Trophoblast cell (in vitro differentiated cells and primary cell): ENCODE data around the gene TRIM29.
"Not testable (repeated sequence)": the region's sequence is repeated elsewhere in the genome, so short reads cannot be mapped to it uniquely, and the experiment has no call there.

Experiments
- DNase-seq, 2 donors: peaks; one replicate each; pipeline ENCODE4 v3.0.0-alpha.2; 2016
- H2AFZ ChIP-seq: 2 replicates; pipeline ENCODE4 v1.6.1; 2013; ENCODE audit warnings: low read length, moderate library complexity, mild to moderate bottlenecking; ENCODE audit not compliant: insufficient read depth, poor library complexity
- H2AK5ac ChIP-seq: 2 replicates; pipeline ENCODE4 v1.6.1; 2013; ENCODE audit warnings: mild to moderate bottlenecking, low read length
- H2BK120ac ChIP-seq: 2 replicates; pipeline ENCODE4 v1.6.1; 2013; ENCODE audit warnings: low read length, mild to moderate bottlenecking, moderate library complexity; ENCODE audit not compliant: insufficient read depth, poor library complexity
- H2BK12ac ChIP-seq: 2 replicates; pipeline ENCODE4 v1.6.1; 2013; ENCODE audit warnings: mild to moderate bottlenecking, low read length, moderate library complexity
- H2BK5ac ChIP-seq: 2 replicates; pipeline ENCODE4 v1.6.1; 2013; ENCODE audit warnings: low read length, low read depth, moderate library complexity, mild to moderate bottlenecking; ENCODE audit not compliant: poor library complexity
- H3K14ac ChIP-seq: 2 replicates; pipeline ENCODE4 v1.6.1; 2013; ENCODE audit warnings: mild to moderate bottlenecking, low read length
- H3K18ac ChIP-seq: 2 replicates; pipeline ENCODE4 v1.6.1; 2013; ENCODE audit warnings: mild to moderate bottlenecking, low read length
- H3K23ac ChIP-seq: 2 replicates; pipeline ENCODE4 v1.6.1; 2013; ENCODE audit warnings: low read length
- H3K27ac ChIP-seq: 2 replicates; pipeline ENCODE4 v1.5.1; 2013; ENCODE audit warnings: low read depth, mild to moderate bottlenecking, inconsistent platforms, low read length, moderate library complexity
- H3K27me3 ChIP-seq: 2 replicates; pipeline ENCODE4 v1.6.1; 2013; ENCODE audit warnings: inconsistent platforms, mild to moderate bottlenecking, low read length, moderate library complexity; ENCODE audit not compliant: insufficient read depth
- H3K36me3 ChIP-seq, 2 experiments: 1 replicate in 1 of 2; 2 replicates in 1 of 2; pipeline ENCODE4 v1.6.1; 2013; ENCODE audit warnings: low read length in 2 of 2, mild to moderate bottlenecking in 2 of 2, moderate library complexity in 1 of 2; ENCODE audit not compliant: insufficient read depth in 2 of 2, control insufficient read depth in 1 of 2
- H3K4ac ChIP-seq: 2 replicates; pipeline ENCODE4 v1.6.1; 2013; ENCODE audit warnings: low read depth, mild to moderate bottlenecking, low read length, moderate library complexity
- H3K4me1 ChIP-seq, 2 experiments: 1 replicate in 1 of 2; 2 replicates in 1 of 2; pipeline ENCODE4 v1.6.1; 2013; ENCODE audit warnings: low read length in 2 of 2, mild to moderate bottlenecking in 2 of 2, moderate library complexity in 1 of 2; ENCODE audit not compliant: insufficient read depth in 2 of 2, control insufficient read depth in 1 of 2
- H3K4me2 ChIP-seq: 2 replicates; pipeline ENCODE4 v1.6.1; 2013; ENCODE audit warnings: inconsistent platforms, mild to moderate bottlenecking, low read length, moderate library complexity
- H3K4me3 ChIP-seq: 2 replicates; pipeline ENCODE4 v1.5.1; 2013; ENCODE audit warnings: mild to moderate bottlenecking, low read depth, low read length, inconsistent platforms
- H3K79me1 ChIP-seq: one replicate; pipeline ENCODE4 v1.6.1; 2013; ENCODE audit warnings: low read length
- H3K79me2 ChIP-seq: 2 replicates; pipeline ENCODE4 v1.6.1; 2013; ENCODE audit warnings: low read length, mild to moderate bottlenecking; ENCODE audit not compliant: control insufficient read depth, insufficient read depth, poor library complexity
- H3K9ac ChIP-seq: 2 replicates; pipeline ENCODE4 v1.6.1; 2013; ENCODE audit warnings: mild to moderate bottlenecking, low read length
- H3K9me3 ChIP-seq: 2 replicates; pipeline ENCODE4 v1.6.1; 2013; ENCODE audit warnings: low read depth, mild to moderate bottlenecking, control low read depth, inconsistent platforms, low read length; ENCODE audit not compliant: insufficient read depth
- H4K12ac ChIP-seq: 2 replicates; pipeline ENCODE4 v1.6.1; 2013; ENCODE audit warnings: low read depth, mild to moderate bottlenecking, low read length, moderate library complexity
- H4K8ac ChIP-seq: 2 replicates; pipeline ENCODE4 v1.6.1; 2013; ENCODE audit warnings: low read depth, mild to moderate bottlenecking, low read length, moderate library complexity
- H4K91ac ChIP-seq: one replicate; pipeline ENCODE4 v1.6.1; 2013; ENCODE audit warnings: low read depth, mild to moderate bottlenecking, low read length, moderate library complexity
- WGBS: extraction: QIAGEN DNeasy Blood & Tissue Kit; methylation state at CpG from one replicate; pipeline ENCODE4 v1.1.7; 2013; ENCODE audit warnings: missing lambda C conversion rate; ENCODE audit not compliant: insufficient read length, insufficient coverage; ENCODE audit errors: extremely low coverage; 5-methylcytosine and 5-hydroxymethylcytosine counted together

Gene TRIM29

DNA sequence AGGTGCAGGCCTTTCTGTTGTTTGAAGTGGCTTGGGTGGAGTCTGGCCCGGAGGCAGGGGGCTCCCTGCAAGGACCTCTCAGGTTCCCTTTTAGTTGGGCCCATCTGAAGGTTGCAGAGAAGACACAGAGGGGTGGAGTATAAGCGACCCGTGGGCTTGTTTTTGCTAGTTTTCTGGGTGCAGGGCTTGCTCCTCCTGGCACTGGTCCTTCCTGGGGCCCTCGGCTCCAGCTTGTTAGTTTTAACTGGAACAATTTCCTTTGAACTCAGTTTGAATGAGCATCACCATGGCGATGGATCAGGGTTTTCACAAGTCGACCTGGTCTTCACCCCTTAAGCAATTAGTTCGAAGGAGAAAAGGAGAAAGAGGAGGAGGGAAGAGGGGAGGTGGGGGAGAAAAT lies 44.5 kb upstream of the TRIM29 start:
- WGBS: no CpG with 5 or more reads among the region's 7 CpGs
- Histone ChIP-seq H2BK120ac (no peak overlapping the region), H2BK12ac (no peak overlapping the region), H3K9ac (no peak overlapping the region), H4K12ac (no peak overlapping the region), H3K79me2 (no peaks in the 10 kb centered on the region), H2BK5ac (no peak overlapping the region), H3K79me1 (no peaks in the 10 kb centered on the region), H3K9me3 (no peaks in the 10 kb centered on the region), H3K27ac (no peak overlapping the region), H4K91ac (no peak overlapping the region), H2AFZ (no peak overlapping the region), H3K14ac (no peak overlapping the region), H3K18ac (no peak overlapping the region), H3K27me3 (no peaks in the 10 kb centered on the region), H2AK5ac (no peak overlapping the region), H3K23ac (no peak overlapping the region), H3K4ac (no peak overlapping the region), H4K8ac (no peak overlapping the region), H3K4me1 (peaks cover 5 to 9% of the 10 kb centered on the region in 2 experiments), H3K4me2 (no peak overlapping the region), H3K36me3 (no peaks in the 10 kb centered on the region), H3K4me3 (no peak overlapping the region)
- no peak for DNase-seq

DNA sequence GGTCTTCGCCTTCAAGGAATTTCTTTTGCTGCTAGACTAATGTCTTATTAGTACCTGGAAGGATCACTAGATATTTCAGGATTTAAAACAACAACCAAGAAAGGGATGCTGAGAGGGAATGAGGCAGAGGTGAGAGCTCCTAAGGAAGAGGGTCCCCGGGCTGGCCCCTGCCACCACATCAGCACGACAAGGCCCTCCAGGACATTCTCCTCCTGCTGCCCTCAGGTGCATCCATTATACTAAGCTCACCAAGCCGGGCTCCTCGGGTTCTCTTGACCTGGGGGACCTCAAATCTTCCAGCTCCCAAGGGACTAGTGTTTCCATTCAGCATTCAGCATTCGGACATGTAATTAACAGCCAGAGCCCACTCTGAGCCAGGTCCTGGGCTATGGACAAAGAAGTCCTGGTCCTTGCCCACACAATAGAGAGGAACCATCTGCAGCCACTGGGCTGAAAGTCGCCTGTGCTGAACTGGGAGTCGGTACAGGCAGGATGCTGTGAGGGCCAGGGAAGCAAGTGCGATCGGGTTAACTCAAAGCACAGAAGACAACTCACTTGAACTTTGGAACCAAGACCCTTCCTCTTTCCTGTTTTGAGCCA lies 43.6 kb upstream of the TRIM29 start:
- H2BK12ac ChIP-seq: no peak overlapping the region
- H3K18ac ChIP-seq: no peak overlapping the region
- no peak overlapping the region for H2BK120ac ChIP-seq
- no peak overlapping the region for H2BK5ac ChIP-seq
- H4K8ac ChIP-seq: no peak overlapping the region
- H3K36me3 ChIP-seq: no peaks in the 10 kb centered on the region
- H4K91ac ChIP-seq: no peak overlapping the region
- H3K4me1 ChIP-seq: peaks cover 5 to 9% of the 10 kb centered on the region in 2 experiments
- no peaks in the 10 kb centered on the region for H3K9me3 ChIP-seq
- no peak overlapping the region for H2AK5ac ChIP-seq
- WGBS: no CpG with 5 or more reads among the region's 10 CpGs
- H3K9ac ChIP-seq: no peak overlapping the region
- no peaks in the 10 kb centered on the region for H3K79me2 ChIP-seq
- H3K23ac ChIP-seq: no peak overlapping the region
- no peak overlapping the region for H2AFZ ChIP-seq
- H3K27me3 ChIP-seq: no peaks in the 10 kb centered on the region
- no peak overlapping the region for H4K12ac ChIP-seq
- DNase-seq: no peak
- no peak overlapping the region for H3K4ac ChIP-seq
- H3K79me1 ChIP-seq: no peaks in the 10 kb centered on the region
- H3K14ac ChIP-seq: no peak overlapping the region
- H3K4me2 ChIP-seq: no peak overlapping the region
- no peak overlapping the region for H3K27ac ChIP-seq
- H3K4me3 ChIP-seq: no peak overlapping the region

DNA sequence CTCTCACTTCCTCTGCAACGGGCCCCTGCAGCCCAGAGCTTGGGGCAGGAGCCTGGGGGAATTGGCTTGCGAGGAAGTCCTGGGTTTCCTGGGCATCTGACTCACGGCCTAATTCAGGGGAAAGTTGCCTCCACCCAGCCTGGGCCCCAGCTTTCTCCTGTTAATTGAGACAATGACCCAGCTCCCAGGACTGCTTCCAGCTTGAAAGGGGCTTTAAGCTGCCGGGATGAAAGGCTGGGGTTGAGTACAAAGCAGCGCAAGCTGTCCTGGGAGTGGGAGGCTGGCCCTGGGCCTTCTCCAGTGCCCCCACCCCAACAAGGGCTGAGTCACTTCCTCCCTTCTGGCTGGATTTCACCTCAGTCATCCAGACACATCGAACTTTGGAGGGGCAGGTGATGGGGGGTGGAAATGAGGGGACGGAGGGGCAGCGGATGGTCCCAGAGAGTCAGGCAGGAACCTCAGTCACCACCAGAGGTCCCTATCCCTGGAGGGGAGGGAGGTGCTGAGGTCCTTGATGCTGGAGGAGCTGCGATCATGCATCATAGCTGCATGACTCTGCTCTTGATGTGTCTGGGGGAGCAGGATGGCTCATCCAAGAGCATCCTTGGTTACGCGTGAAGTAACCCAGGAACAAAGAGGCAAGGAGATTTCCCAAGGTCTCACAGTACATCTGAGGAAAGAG lies 42.8 kb upstream of the TRIM29 start:
- Histone ChIP-seq H3K27me3 (no peaks in the 10 kb centered on the region), H3K4me3 (no peak overlapping the region), H2BK120ac (no peak overlapping the region), H3K79me2 (no peaks in the 10 kb centered on the region), H3K9me3 (no peaks in the 10 kb centered on the region), H4K8ac (no peak overlapping the region), H3K36me3 (no peaks in the 10 kb centered on the region), H4K91ac (no peak overlapping the region), H3K14ac (no peak overlapping the region), H4K12ac (no peak overlapping the region), H2AFZ (no peak overlapping the region), H3K27ac (no peak overlapping the region), H3K4me1 (peaks cover 5 to 9% of the 10 kb centered on the region in 2 experiments), H3K79me1 (no peaks in the 10 kb centered on the region), H3K9ac (no peak overlapping the region), H2BK5ac (no peak overlapping the region), H3K4me2 (no peak overlapping the region), H3K18ac (no peak overlapping the region), H2BK12ac (no peak overlapping the region), H2AK5ac (no peak overlapping the region), H3K4ac (no peak overlapping the region), H3K23ac (no peak overlapping the region)
- no CpG with 5 or more reads among the region's 11 CpGs for WGBS
- DNase-seq: no peak

DNA sequence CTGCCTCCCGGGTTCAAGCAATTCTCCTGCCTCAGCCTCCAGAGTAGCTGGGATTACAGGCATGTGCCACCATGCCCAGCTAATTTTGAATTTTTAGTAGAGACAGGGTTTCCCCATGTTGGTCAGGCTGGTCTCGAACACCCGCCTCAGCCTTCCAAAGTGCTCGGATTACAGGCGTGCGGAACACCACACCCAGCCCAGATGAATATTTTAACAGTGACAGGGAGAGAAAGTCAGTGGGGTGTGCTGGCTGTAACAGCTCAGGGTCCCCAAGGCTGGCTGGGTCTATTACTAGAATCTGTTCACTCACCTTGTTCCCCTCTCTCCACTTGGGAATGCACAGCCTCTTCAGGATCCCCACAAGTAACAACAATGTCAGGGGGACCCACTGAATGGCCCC lies 42.1 kb upstream of the TRIM29 start:
- H3K4me1 ChIP-seq, H3K18ac ChIP-seq, H4K12ac ChIP-seq, H2AFZ ChIP-seq, H3K4me3 ChIP-seq, H2BK12ac ChIP-seq, H3K79me2 ChIP-seq, H3K36me3 ChIP-seq, H3K4ac ChIP-seq, H3K23ac ChIP-seq, H2AK5ac ChIP-seq, H2BK120ac ChIP-seq, DNase-seq, H3K79me1 ChIP-seq, H3K27me3 ChIP-seq, H3K9ac ChIP-seq, H4K8ac ChIP-seq, H3K9me3 ChIP-seq, H3K14ac ChIP-seq, H2BK5ac ChIP-seq, H4K91ac ChIP-seq, H3K27ac ChIP-seq, H3K4me2 ChIP-seq: not testable (repeated sequence)
- WGBS: no CpG with 5 or more reads among the region's 6 CpGs
